ENCODE results near the gene KMT2B. TPM values are rescaled to one million over a fixed set of nuclear protein-coding genes. Genes with fewer than 3 reads are reported as not detected.

KMT2B gene
- total and polyA plus RNA-seq, 2 donors (not counting 1 experiment from before 2014, with no cell fraction given), result 85.6 to 96.9 TPM

- no peaks in the 10 kb centered on the region for H3K27me3 ChIP-seq (replicated peaks in 1 of 4; ENCODE audit: control extremely low read depth in 1 of 4, control insufficient read depth in 3 of 4, insufficient read depth in 4 of 4, low read length in 3 of 4)
- POLR2A ChIA-PET, result interaction anchor here (0.6 kb wide), 1 partner anchor 566 kb away, joined by 4 read pairs; no protein-coding TSS in a partner anchor
- H3K4me1 Mint-ChIP-seq, result peaks cover 10% of the 10 kb centered on the region
- H3K27ac ChIP-seq (ENCODE audit: low read length in 2 of 2), result no peak overlapping the region
- H3K27me3 Mint-ChIP-seq, result no peaks in the 10 kb centered on the region
- CTCF ChIA-PET, result no interaction called here
- peak overlapping the region; percentile 62 for H3K9ac ChIP-seq (ENCODE audit: low read length)
- WGBS (ENCODE audit: insufficient coverage), result 68% methylated on average over 12 of the region's 13 CpGs
- ATAC-seq (ENCODE audit: low read depth) (no peak), DNase-seq (no peak)
- H3K4me2 ChIP-seq (replicated peaks; ENCODE audit: low read depth, low read length, poor library complexity, severe bottlenecking), result peak overlapping the region; percentile 90
- H2AFZ ChIP-seq (ENCODE audit: insufficient read depth, low read depth, low read length, poor library complexity, severe bottlenecking), result peak overlapping the region; percentile 73
- no peaks in the 10 kb centered on the region for H3K9me3 Mint-ChIP-seq (ENCODE audit: insufficient read depth)
- H3K4me3 Mint-ChIP-seq, result peak overlapping the region; percentile 76
- intact Hi-C loops (cut with micrococcal nuclease), result no loop called here
- no peak for TF ChIP-seq CTCF (IDR thresholded peaks at IDR 0.05)
- TF ChIP-seq EZH2 (IDR thresholded peaks at IDR 0.05; ENCODE audit: borderline replicate concordance, insufficient read depth, low read depth, low read length, poor library complexity, severe bottlenecking), result no peak
- peaks cover 4% of the 10 kb centered on the region for H3K79me2 ChIP-seq (ENCODE audit: control insufficient read depth, insufficient read depth, low read length)
- H3K36me3 ChIP-seq (replicated peaks in 1 of 2; ENCODE audit: control extremely low read depth in 1 of 2, control insufficient read depth in 1 of 2, extremely low read depth in 1 of 2, insufficient read depth in 2 of 2, low read length in 1 of 2), result peaks cover 0 to 2% of the 10 kb centered on the region in 2 experiments
- peaks cover 10 to 16% of the 10 kb centered on the region in 2 donors for H3K4me1 ChIP-seq (ENCODE audit: control insufficient read depth in 2 of 2, insufficient read depth in 2 of 2, low read length in 2 of 2)
- no peaks in the 10 kb centered on the region for H3K9me3 ChIP-seq (ENCODE audit: control extremely low read depth in 1 of 3, control insufficient read depth in 2 of 3, insufficient read depth in 1 of 3, low read length in 2 of 3)
- H3K4me3 ChIP-seq (ENCODE audit: control extremely low read depth in 1 of 5, extremely low read depth in 1 of 5, insufficient read depth in 1 of 5, low read depth in 2 of 5, low read length in 4 of 5), result peak overlapping the region in 4 of 5 experiments; percentile 52 to 68 (median 60)
- H4K20me1 ChIP-seq (ENCODE audit: control insufficient read depth, insufficient read depth, low read length, poor library complexity, severe bottlenecking), result no peaks in the 10 kb centered on the region
- no peak overlapping the region for H3K27ac Mint-ChIP-seq
These were observed 58.4 kb downstream of the KMT2B start for GRCh38 chr19:35776102-35776788.

- H2AFZ ChIP-seq (ENCODE audit: insufficient read depth, low read depth, low read length, poor library complexity, severe bottlenecking), result no peak overlapping the region
- no peaks in the 10 kb centered on the region for H3K9me3 ChIP-seq (ENCODE audit: control extremely low read depth in 1 of 3, control insufficient read depth in 2 of 3, insufficient read depth in 1 of 3, low read length in 2 of 3)
- no peak overlapping the region for H3K4me3 ChIP-seq (ENCODE audit: control extremely low read depth in 1 of 5, extremely low read depth in 1 of 5, insufficient read depth in 1 of 5, low read depth in 2 of 5, low read length in 4 of 5)
- DNase-seq, result no peak
- H3K27me3 ChIP-seq (replicated peaks in 1 of 4; ENCODE audit: control extremely low read depth in 1 of 4, control insufficient read depth in 3 of 4, insufficient read depth in 4 of 4, low read length in 3 of 4), result no peaks in the 10 kb centered on the region
- H3K36me3 ChIP-seq (replicated peaks in 1 of 2; ENCODE audit: control extremely low read depth in 1 of 2, control insufficient read depth in 1 of 2, extremely low read depth in 1 of 2, insufficient read depth in 2 of 2, low read length in 1 of 2), result peaks cover 0 to 2% of the 10 kb centered on the region in 2 experiments
- H3K4me1 ChIP-seq (ENCODE audit: control insufficient read depth in 2 of 2, insufficient read depth in 2 of 2, low read length in 2 of 2), result peaks cover 10 to 16% of the 10 kb centered on the region in 2 donors
- TF ChIP-seq EZH2 (IDR thresholded peaks at IDR 0.05; ENCODE audit: borderline replicate concordance, insufficient read depth, low read depth, low read length, poor library complexity, severe bottlenecking), result no peak
- no peak for TF ChIP-seq CTCF (IDR thresholded peaks at IDR 0.05)
- H4K20me1 ChIP-seq (ENCODE audit: control insufficient read depth, insufficient read depth, low read length, poor library complexity, severe bottlenecking), result no peaks in the 10 kb centered on the region
- H3K27ac ChIP-seq (ENCODE audit: low read length in 2 of 2), result no peak overlapping the region
- Mint-ChIP-seq H3K27ac (no peak overlapping the region), H3K9me3 (ENCODE audit: insufficient read depth) (no peaks in the 10 kb centered on the region), H3K4me1 (peaks cover 10% of the 10 kb centered on the region), H3K4me3 (peak overlapping the region; percentile 61), H3K27me3 (no peaks in the 10 kb centered on the region)
- ChIA-PET CTCF (interaction anchor here (0.5 kb wide), 1 partner anchor 273 kb away, joined by 3 read pairs; no protein-coding TSS in a partner anchor), POLR2A (no interaction called here)
- no peak overlapping the region for H3K4me2 ChIP-seq (replicated peaks; ENCODE audit: low read depth, low read length, poor library complexity, severe bottlenecking)
- intact Hi-C loops (cut with micrococcal nuclease), result no loop called here
- H3K79me2 ChIP-seq (ENCODE audit: control insufficient read depth, insufficient read depth, low read length), result peaks cover 4% of the 10 kb centered on the region
- H3K9ac ChIP-seq (ENCODE audit: low read length), result no peak overlapping the region
- no peak for ATAC-seq (ENCODE audit: low read depth)
- 90% methylated on average over 18 of the region's 19 CpGs for WGBS (ENCODE audit: insufficient coverage)
These were observed 59.5 kb downstream of the KMT2B start for GRCh38 chr19:35777086-35777841.
